GM19238 (cell line): ENCODE data around the gene PDE4D.
"Not testable (repeated sequence)": the region's sequence is repeated elsewhere in the genome, so short reads cannot be mapped to it uniquely, and the experiment has no call there.

ENCODE experiments used
- DNase-seq: peaks from one replicate; pipeline ENCODE4 v3.0.0; 2011; ENCODE audit warnings: low spot score; ENCODE audit not compliant: insufficient read length

Gene PDE4D

DNA sequence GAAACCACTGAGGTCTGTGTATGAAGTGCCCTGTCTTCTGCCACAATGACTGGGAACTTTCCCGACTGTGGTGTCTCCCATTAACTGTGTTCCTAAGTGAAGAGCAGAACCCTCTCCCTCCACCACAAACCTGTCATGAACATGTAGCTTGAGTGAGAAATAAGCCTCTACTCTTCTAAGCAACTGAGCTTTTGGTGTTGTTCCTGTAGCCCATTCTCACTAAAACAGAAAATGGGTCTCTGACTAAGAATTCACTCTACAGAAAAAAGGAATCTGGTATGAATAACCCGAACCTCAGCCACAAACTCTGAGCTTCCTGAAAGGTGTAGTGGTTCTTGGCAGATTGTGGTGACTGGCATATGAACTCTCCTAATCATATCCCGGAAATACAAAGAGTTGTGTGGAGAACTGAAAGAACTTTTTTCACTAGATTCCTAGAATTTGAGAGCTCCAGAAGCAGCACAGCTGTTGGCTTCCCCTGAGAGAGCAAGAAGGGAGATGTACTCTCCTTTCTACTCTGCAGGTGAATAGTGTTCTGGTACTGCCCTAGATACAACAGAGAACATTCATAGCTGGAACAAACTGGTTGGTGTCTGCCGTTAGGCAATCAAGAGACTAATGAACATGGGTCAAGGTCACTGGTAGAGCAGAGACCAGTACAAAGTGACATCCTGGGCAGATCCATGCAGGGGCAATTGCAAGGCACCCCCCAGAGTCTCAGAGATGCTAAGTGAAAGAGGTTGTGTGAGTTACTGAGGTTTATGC lies 283.8 kb downstream of the PDE4D start:
- DNase-seq, result no peak

DNA sequence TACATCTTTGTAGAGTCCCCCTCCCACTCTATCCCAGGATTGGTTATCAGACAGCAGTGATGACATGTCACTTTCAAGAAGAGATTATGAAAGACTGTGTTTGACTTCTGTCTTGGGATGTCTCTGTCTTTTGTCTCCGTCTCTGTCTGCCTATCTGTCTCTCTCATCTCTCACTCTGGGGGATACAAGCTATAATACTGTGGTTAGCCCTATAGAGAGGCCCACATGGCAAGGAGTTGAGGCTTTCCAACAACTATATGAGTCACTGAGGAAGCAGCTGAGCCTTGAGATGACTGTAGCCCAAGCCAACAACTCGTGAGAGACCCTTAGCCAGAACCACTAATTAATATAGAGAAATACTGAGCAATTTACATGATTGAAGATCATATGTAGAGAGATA lies 284.8 kb downstream of the PDE4D start:
- DNase-seq, result no peak

- no peak for DNase-seq
These were observed 286.3 kb downstream of the PDE4D start for GRCh38 chr5:59607138-59607765.

DNA sequence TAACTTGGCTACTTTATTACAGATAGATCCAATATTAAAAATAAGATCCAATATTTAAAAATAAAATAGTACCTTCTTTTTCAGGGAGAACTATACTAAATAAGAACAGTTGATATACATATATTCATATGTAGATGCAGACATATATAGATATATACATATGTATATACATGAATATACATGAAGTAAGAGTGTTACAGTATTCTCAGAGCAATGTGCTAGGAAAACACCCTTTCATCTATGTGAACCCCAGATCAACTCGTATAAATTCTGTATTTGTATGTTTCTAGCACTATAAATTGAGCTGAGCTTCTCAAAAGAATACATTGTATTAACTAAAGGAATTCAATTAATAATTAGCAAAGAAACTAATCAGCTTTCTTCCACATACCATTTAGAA lies 287.6 kb downstream of the PDE4D start:
- no peak for DNase-seq

GRCh38 chr5:59604111-59604510 lies 289.4 kb downstream of the PDE4D start:
- no peak for DNase-seq

DNA sequence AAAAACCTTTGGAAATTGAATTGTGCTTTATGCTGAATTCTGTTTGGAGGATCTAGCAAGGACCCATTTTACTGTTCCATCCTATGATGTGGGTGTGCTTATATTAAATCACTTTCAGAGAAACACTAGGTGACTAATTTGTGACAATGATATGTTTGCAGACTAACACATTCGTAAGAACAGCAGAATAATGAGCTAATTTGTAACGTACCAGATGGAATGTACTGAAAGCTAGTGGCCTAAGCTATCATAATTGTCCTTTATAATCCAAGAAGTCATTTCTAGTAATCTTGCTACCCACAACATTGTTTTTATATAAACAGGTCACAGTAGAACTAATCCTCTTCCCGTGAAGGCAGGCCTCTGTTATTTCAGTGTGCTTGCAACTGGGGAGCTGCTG lies 292.5 kb downstream of the PDE4D start:
- no peak for DNase-seq

DNA sequence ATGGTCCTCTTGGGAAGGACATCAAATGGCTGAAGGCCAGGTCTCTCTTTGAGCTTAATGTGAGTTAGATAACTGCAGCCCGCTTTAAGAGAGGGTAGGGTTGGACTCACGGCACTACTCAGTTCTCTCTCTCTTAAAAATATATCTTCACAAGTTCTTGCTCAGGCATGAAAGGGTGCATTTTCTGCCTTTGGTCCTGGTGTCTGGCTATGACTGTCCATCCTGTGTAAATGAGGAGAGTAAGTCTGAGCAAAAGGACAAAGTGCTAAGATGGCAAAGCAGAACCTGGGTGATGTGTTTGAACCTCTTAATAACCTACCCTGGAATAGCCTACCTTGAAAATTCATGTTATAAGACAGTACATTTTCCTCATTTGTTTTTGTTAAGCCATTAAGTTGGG lies 293.4 kb downstream of the PDE4D start:
- no peak for DNase-seq

DNA sequence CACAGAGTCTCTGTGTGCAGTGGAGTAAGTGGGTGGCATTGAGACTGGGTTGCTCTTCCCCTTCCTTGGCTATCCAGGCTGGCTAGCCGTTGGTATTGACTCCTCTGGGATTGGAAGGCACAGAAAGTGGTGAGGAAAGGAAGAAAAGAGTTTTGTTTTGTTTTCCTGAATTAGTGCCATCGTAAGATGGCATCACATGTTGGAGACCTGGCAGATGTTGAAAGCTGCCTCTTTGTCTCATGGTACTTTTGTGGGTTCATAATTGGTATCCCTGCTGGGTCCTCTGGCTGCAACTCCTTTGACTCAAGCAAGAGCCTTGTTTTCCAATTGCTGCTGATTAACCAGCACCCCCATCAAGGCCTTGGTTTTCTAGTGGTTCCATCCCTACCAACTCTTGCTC lies 293.8 kb downstream of the PDE4D start:
- DNase-seq, result no peak

DNA sequence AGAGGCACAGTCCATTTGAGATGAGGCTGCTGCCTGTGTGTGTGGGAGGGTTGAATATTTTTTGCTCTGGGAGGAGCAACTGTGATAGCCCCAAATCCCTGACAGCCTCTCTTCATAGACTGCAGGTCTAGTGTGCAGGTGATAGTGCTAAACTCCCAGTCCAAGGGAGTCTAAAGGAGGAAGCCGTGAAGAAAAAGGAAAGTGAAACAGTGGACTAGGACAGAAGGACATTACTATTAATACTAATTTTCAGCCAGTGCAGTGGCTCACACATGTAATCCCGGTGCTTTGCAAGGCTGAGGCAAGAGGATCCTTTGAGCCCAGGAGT lies 295.0 kb downstream of the PDE4D start:
- no peak for DNase-seq

DNA sequence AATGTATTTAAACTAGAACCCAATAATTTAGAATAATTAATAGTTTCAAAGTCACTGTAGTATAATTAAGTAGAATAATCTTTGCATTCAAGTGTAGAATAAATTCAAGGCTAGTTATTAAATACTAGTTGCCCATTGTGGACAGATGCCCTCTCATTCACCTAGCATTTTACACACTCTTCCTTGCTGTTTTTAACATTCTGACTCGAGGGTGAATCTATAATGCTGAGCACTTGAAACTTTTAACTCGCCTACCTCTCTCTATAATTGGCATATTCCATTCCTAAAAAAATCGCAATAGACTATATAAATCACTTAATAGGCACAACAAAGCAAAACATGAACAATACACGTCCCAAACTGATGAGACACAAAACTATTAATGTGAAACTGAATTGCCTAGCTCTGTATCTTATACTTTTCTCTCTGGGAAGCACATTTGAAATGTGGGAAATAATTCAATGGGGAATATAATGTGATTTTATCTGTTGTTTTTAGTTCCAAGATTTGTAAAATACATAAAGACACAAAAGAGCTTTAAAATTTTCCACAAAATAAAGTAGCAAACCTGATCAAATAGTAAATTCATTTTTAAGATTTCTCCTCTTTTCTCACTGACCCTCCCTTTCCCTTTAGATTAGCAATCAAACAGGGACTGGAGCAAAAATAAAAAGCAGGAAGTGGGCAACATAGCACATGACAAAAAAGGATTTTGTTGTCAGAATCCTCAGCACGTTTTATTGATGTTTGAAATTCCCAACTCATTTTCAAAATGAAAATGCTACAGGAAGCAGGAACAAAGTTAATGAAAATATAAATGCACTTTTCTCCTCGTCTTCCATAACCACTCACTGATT lies 295.6 kb downstream of the PDE4D start:
- DNase-seq, result no peak

- no peak for DNase-seq
These were observed 296.8 kb downstream of the PDE4D start for GRCh38 chr5:59596586-59597350.

- DNase-seq, result not testable (repeated sequence)
These were observed 299.4 kb downstream of the PDE4D start for GRCh38 chr5:59594118-59594517.

DNA sequence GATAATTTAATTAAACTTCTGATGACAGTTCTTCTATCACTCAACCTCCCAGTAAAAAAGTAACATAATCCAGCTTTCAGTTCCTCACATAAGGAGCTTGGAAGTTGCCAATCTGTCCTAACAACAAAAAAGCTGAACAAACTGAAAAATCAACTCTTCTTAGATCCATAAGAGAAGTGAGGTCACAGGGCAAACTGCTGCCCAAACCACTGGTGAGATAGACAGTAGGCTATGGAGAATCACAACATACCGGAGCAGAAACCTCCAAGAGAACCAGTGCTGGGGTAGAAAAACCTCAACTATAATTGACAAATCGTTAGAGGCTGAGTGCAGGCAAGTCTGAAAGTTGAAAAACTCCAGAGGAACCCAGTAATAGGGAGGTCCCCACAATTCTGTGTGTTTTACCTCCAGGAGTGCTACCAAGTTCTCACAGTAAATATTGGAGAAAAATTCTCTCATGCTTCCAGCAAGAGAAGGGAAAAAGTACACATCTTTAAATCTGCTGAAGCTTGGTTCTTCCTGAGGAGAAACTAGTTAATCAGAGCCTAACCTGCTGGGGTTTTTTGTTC lies 300.0 kb downstream of the PDE4D start:
- no peak for DNase-seq

- DNase-seq, result no peak
These were observed 301.4 kb downstream of the PDE4D start for GRCh38 chr5:59592101-59592500.

DNA sequence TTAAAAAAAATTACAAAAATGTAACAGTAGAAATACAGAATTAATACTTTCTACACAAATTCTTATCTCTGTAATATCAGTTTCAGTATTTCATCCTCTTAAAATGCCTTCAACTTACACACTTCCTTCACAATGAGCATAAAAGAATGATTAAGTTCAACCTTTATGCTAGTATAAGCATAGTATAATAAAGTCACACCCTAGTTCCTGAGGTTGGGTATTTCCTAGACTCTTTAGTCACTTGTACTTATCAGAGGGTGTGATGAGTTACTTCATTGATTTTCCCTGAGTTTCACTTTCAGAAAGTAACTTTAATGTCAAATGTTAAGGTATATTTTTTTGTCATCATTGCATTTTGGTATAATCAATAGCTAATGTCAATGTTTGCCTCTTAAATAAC lies 302.4 kb downstream of the PDE4D start:
- DNase-seq, result no peak

- no peak for DNase-seq
These were observed 304.6 kb downstream of the PDE4D start for GRCh38 chr5:59588922-59589321.

DNA sequence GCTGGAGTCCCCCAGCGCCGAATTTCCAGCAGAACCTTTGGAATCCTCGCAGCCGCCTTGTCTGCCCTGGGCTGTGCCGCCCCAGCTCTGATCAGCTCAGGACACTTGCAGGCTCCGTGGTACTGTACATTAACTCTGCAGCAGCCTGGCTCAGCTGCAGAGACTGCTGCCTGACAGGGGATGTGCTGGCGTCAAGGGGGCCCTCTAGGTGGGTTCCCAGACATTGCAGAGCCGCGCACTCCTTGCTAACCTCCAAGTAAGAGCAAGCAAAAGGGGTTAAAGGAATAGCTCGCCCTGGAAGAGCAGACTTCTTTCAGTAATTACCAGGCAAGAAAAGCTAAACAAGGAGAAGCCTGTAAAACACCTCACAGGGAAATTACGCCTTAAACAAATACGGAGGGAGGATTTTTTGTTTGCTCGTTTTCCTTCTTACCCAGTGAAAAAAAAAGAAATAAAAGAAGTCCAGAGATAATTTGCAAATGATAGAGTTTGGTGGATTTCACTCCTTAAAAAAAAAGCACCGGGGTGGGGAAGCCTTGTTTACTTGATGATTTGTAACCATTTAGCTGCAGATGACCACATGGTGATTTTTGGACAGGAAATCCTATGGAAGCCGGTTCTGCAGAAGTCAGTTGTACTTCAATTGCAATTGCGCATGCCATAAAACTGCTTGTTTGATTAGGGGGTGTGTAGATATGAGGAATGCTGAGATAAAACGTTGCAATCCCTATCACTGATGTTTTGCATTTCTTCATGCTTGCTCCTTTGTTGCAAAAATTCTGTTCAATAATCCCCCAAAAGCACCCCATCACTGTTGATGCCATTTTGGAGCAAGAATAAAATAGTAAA lies 305.8 kb downstream of the PDE4D start:
- no peak for DNase-seq

DNA sequence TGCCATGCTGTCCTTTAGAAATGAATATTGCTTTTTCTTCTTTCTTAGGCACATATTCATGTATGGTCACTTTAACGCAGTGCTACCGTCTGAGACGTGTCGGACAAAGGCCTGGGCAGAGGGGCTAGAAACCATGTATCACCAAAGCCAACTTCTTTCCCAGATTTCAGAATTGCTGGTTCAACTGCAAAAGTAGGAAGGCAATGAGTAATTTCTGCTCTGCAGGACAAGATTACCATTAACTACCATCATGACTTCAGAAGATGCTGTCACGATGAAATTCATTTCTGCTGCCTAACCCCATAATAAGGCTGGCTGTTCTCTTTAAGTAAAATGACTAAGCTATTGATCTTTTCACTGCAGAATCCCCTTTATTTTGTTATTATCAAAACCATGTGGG lies 306.7 kb downstream of the PDE4D start:
- DNase-seq, result no peak

- no peak for DNase-seq
These were observed 308.4 kb downstream of the PDE4D start for GRCh38 chr5:59584858-59585846.
